Large intestine (tissue), 3 donors: ENCODE results near the gene DTNBP1. TPM values are rescaled to one million over a fixed set of nuclear protein-coding genes. Genes with fewer than 3 reads are reported as not detected.

ENCODE experiments used
- DNase-seq, 2 donors: peaks; one replicate each; pipeline versions ENCODE4 v3.0.0 to v3.0.0-alpha.2; 2013
- H3K27ac ChIP-seq: one replicate; pipeline ENCODE4 v1.5.1; 2013; ENCODE audit warnings: low read length
- H3K27me3 ChIP-seq: 2 replicates; pipeline ENCODE4 v1.6.1; 2013; ENCODE audit warnings: low read length; ENCODE audit not compliant: control insufficient read depth, insufficient read depth
- H3K36me3 ChIP-seq: 2 replicates; pipeline ENCODE4 v1.6.1; 2013; ENCODE audit warnings: low read length; ENCODE audit not compliant: control insufficient read depth, insufficient read depth
- H3K4me1 ChIP-seq: one replicate; pipeline ENCODE4 v1.6.1; 2013; ENCODE audit warnings: low read length; ENCODE audit not compliant: control insufficient read depth, insufficient read depth
- H3K4me3 ChIP-seq: one replicate; pipeline ENCODE4 v1.5.1; 2013; ENCODE audit warnings: low read length
- H3K9me3 ChIP-seq: one replicate; pipeline ENCODE4 v1.6.1; 2013; ENCODE audit warnings: mild to moderate bottlenecking, low read depth, low read length, moderate library complexity; ENCODE audit not compliant: control insufficient read depth
- WGBS: methylation state at CpG from one replicate; pipeline ENCODE4 v1.1.5; 2013; ENCODE audit warnings: low lambda C conversion rate; ENCODE audit not compliant: insufficient coverage; 5-methylcytosine and 5-hydroxymethylcytosine counted together
- polyA plus RNA-seq: library from polyadenylated mRNA; unstranded; fragments of 120-200 nt; gene quantifications from one replicate; pipeline ENCODE4 v1.2.1, GENCODE V29; 2013

DTNBP1 gene
- polyA plus RNA-seq, 1 donor: 20.9 TPM

- DNase-seq: no peak
- Histone ChIP-seq H3K4me3 (no peak overlapping the region), H3K4me1 (no peaks in the 10 kb centered on the region), H3K36me3 (peaks cover 74% of the 10 kb centered on the region), H3K27me3 (no peaks in the 10 kb centered on the region), H3K27ac (no peak overlapping the region), H3K9me3 (no peaks in the 10 kb centered on the region)
- no CpG with 5 or more reads among the region's 16 CpGs for WGBS
Measured at GRCh38 chr6:15510536-15511247, 152.1 kb downstream of the DTNBP1 start.

DNA sequence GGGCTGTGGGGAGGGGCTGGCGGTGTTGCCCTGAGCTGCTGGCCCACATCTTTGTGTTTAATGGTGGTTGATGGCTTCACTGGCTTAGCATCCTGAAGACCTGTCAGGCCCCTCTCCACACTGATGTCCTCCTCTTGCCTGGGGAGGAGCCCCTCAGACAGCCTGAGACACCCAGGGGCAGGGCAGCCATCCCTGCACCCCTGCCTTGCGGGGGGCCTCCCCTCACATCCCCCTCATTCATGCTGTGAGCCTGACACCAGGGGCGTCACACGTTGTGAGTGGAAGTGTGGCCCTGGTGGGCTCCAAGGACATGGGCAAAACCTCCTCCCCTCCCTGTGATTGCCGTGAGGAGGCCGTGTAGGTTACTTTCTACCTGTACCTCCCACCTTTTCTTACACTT is 152.7 kb downstream of the DTNBP1 start:
- Histone ChIP-seq H3K27me3 (no peaks in the 10 kb centered on the region), H3K4me1 (no peaks in the 10 kb centered on the region), H3K36me3 (peaks cover 71% of the 10 kb centered on the region), H3K4me3 (no peak overlapping the region), H3K27ac (no peak overlapping the region), H3K9me3 (no peaks in the 10 kb centered on the region)
- no peak for DNase-seq
- WGBS: no CpG with 5 or more reads among the region's 6 CpGs

GRCh38 chr6:15509335-15509933 is 153.4 kb downstream of the DTNBP1 start:
- peaks cover 65% of the 10 kb centered on the region for H3K36me3 ChIP-seq
- no peak for DNase-seq

DNA sequence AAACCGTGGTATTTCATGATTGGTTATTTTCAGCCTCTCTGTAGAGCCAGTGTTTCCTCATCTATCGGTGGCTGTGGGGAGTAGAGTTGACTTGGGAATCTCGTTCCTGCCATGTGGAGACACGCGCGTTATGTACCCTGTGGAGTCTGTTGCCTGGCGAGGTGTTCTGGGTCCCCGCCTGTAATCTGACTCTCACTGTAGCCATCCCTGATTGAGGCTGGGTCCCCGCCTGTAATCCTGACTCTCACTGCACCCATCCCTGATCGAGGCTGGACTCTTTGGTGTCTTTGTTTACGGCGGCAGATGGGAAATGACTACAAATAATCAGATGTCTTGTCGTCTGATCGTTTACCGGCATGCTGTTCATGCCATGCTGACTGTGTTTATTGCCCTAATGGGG is 153.9 kb downstream of the DTNBP1 start:
- Histone ChIP-seq H3K4me3 (no peak overlapping the region), H3K36me3 (peaks cover 66% of the 10 kb centered on the region), H3K27me3 (no peaks in the 10 kb centered on the region), H3K4me1 (no peaks in the 10 kb centered on the region), H3K9me3 (no peaks in the 10 kb centered on the region), H3K27ac (no peak overlapping the region)
- 70% methylated on average over 3 of the region's 15 CpGs for WGBS
- no peak for DNase-seq

More at GRCh38 chr6:15509335-15509933, 153.4 kb downstream of the DTNBP1 start:
- H3K27me3 ChIP-seq: no peaks in the 10 kb centered on the region
- no peak overlapping the region for H3K27ac ChIP-seq
- H3K4me3 ChIP-seq: no peak overlapping the region
- WGBS: no CpG with 5 or more reads among the region's 13 CpGs
- no peaks in the 10 kb centered on the region for H3K9me3 ChIP-seq
- no peaks in the 10 kb centered on the region for H3K4me1 ChIP-seq

DNA sequence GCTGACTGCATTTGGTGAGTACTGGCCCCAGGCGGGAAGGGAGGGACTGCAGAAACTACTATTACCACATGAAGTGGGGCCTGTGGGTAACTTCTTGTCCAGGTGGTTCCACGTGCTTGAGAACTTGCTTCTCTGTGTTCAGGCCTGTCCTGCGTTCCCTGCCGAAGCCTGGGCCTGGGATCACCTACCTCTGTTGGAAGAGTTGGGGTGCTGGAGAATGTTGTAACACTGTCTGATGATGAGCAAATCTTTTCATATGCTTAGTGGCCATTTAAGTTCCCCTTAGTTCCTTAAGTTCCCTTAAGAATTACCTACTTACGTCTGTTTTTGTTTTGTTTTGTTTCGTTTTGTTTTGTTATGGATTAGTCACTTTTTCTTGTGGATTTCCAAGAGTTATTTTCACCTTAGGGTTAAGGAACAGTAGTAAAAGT is 154.4 kb downstream of the DTNBP1 start:
- H3K4me1 ChIP-seq: no peaks in the 10 kb centered on the region
- peaks cover 64% of the 10 kb centered on the region for H3K36me3 ChIP-seq
- H3K9me3 ChIP-seq: no peaks in the 10 kb centered on the region
- no peak overlapping the region for H3K27ac ChIP-seq
- DNase-seq: no peak
- no peaks in the 10 kb centered on the region for H3K27me3 ChIP-seq
- H3K4me3 ChIP-seq: no peak overlapping the region
- WGBS: 89% methylated on average over 2 of the region's 6 CpGs

DNA sequence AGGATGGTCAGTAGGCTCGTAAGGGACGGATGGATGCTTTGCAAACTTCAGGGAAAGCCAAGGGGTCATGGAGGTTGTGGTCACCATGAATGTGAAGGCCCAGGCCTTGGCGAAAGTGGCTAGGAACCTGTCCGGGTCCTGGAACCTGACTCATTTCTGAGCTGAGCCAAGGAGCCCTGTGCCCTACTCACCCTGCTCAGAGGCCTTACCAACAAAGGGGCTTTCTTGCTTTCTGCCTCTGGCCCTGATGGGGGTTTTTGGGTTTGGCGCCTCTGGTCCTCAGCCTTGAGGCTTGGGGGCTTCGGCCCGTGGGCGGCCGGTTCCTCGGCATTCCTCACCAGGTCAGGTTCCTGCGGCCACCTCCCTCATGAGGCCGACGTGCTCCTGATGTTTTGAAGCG is 155.1 kb downstream of the DTNBP1 start:
- Histone ChIP-seq H3K36me3 (peaks cover 62% of the 10 kb centered on the region), H3K4me3 (no peak overlapping the region), H3K27me3 (no peaks in the 10 kb centered on the region), H3K27ac (no peak overlapping the region), H3K4me1 (no peaks in the 10 kb centered on the region), H3K9me3 (no peaks in the 10 kb centered on the region)
- WGBS: no CpG with 5 or more reads among the region's 14 CpGs
- no peak for DNase-seq

DNA sequence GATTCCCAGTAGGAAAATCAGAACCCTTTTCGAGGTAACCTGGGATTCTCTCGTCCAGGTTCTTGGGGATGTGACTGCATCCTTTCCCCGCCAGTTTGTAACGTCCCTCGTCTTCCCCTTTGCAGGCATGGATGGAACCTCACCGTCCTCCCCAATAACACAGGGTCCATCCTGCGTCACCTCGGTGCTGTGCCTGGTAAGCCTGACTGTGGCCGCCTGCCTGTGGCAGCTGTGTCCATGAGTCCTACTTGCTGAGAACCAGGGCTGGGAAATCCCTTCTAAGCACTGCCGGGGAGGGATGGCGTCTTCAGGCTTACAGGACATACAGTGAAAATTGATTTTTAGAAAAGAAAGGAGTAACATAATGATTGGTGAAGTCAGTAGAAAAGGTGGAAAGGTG is 155.6 kb downstream of the DTNBP1 start:
- no peaks in the 10 kb centered on the region for H3K27me3 ChIP-seq
- no peaks in the 10 kb centered on the region for H3K9me3 ChIP-seq
- 100% methylated on average over 2 of the region's 11 CpGs for WGBS
- H3K36me3 ChIP-seq: peaks cover 62% of the 10 kb centered on the region
- H3K4me1 ChIP-seq: no peaks in the 10 kb centered on the region
- H3K27ac ChIP-seq: no peak overlapping the region
- DNase-seq: no peak
- H3K4me3 ChIP-seq: no peak overlapping the region

DNA sequence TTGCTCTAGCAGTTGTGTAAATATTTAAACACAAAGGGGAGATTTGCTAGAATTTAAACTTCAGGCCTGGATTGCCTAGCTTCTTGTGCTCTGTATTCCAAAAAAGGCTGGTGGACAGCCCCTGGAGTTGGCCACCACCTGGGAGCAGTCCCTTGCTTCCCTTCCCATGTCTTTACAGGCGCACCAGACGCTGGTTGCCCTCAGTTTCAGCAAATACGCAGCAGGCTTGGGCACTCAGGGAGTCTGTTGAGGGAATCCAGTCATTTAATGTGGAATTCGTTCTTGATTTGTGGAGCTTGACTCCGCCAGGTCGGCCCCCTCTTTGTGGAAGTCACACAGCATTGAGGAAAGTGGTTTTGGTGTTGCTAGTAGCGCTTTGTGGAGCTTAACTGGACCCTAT is 156.8 kb downstream of the DTNBP1 start:
- H3K9me3 ChIP-seq: no peaks in the 10 kb centered on the region
- DNase-seq: no peak
- H3K4me1 ChIP-seq: no peaks in the 10 kb centered on the region
- WGBS: no CpG with 5 or more reads among the region's 7 CpGs
- peaks cover 62% of the 10 kb centered on the region for H3K36me3 ChIP-seq
- no peak overlapping the region for H3K27ac ChIP-seq
- no peak overlapping the region for H3K4me3 ChIP-seq
- H3K27me3 ChIP-seq: no peaks in the 10 kb centered on the region

DNA sequence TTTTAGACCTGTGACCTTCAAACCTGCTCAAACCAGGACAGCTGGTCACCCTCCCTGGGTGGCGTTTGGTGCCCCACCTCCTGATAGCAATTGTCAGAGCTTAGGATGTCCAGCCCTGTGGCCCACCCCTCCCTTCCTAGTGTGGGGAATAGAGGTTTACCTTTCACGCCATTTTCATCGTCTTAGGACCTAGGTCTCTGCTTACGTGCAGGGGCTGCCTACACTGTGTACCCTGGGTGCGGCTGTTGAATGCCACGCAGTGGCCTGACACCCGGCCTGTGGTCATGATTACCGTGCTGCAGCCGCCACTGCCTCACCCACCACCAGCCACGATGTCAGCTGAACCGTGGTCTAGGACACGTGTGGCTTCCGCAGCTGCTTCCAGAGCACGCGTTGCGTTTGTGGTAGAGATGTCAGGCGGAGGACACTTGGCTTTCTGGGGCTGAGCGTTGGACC is 157.3 kb downstream of the DTNBP1 start:
- DNase-seq: peak in 1 of 2 donors; percentile 8
- no peaks in the 10 kb centered on the region for H3K4me1 ChIP-seq
- WGBS: no CpG with 5 or more reads among the region's 18 CpGs
- H3K36me3 ChIP-seq: peaks cover 63% of the 10 kb centered on the region
- no peaks in the 10 kb centered on the region for H3K9me3 ChIP-seq
- no peaks in the 10 kb centered on the region for H3K27me3 ChIP-seq
- H3K27ac ChIP-seq: peak overlapping the region; percentile 1
- H3K4me3 ChIP-seq: no peak overlapping the region

- peak overlapping the region; percentile 1 for H3K27ac ChIP-seq
Measured at GRCh38 chr6:15504581-15505350, 158.1 kb downstream of the DTNBP1 start.

More at GRCh38 chr6:15504581-15505350, 158.1 kb downstream of the DTNBP1 start:
- Histone ChIP-seq H3K4me3 (no peak overlapping the region), H3K27me3 (no peaks in the 10 kb centered on the region), H3K36me3 (peaks cover 64% of the 10 kb centered on the region), H3K4me1 (no peaks in the 10 kb centered on the region), H3K9me3 (no peaks in the 10 kb centered on the region)
- peak; percentile 50 to 56 for DNase-seq
- no CpG with 5 or more reads among the region's 26 CpGs for WGBS
